HepG2 (cell line): ENCODE results near the gene PTPRM. TPM values are rescaled to one million over a fixed set of nuclear protein-coding genes. Genes with fewer than 3 reads are reported as not detected.

Source experiments
- AFF4 ChIP-seq: sonication (generic); formaldehyde crosslinking; IDR thresholded peaks from 2 replicates; pipeline ENCODE4 v1.4.0; 2020; ENCODE audit warnings: missing genetic modification reagents
- CENPBD1 ChIP-seq: sonication (generic); formaldehyde crosslinking; IDR thresholded peaks from 2 replicates; pipeline ENCODE4 v1.8.0; 2022; ENCODE audit warnings: missing genetic modification reagents, low read depth, mild to moderate bottlenecking, borderline replicate concordance
- DBP ChIP-seq: sonication (generic); formaldehyde crosslinking; IDR thresholded peaks from 2 replicates; pipeline ENCODE4 v1.4.0; 2020; ENCODE audit warnings: missing genetic modification reagents; ENCODE audit errors: not compliant biosample characterization
- HMGXB4 ChIP-seq, 2 experiments: sonication (generic) in 1 of 2; formaldehyde crosslinking in 1 of 2; IDR thresholded peaks; 2 replicates each; pipeline versions ENCODE4 v1.4.0 to v1.6.1; 2018 to 2020; ENCODE audit warnings: missing genetic modification reagents in 2 of 2, borderline replicate concordance in 1 of 2, low read depth in 1 of 2, mild to moderate bottlenecking in 1 of 2, missing biosample characterization in 1 of 2
- KDM2A ChIP-seq: sonication (generic); formaldehyde crosslinking; IDR thresholded peaks from 2 replicates; pipeline ENCODE4 v1.4.0; 2020; ENCODE audit warnings: low read depth, missing genetic modification reagents, borderline replicate concordance
- MED1 ChIP-seq: sonication (generic); formaldehyde crosslinking; IDR thresholded peaks from 2 replicates; pipeline ENCODE4 v1.4.0; 2020; ENCODE audit warnings: missing genetic modification reagents
- NFIC ChIP-seq: IDR thresholded peaks from 2 replicates; pipeline ENCODE4 v1.6.1; 2012; ENCODE audit warnings: mild to moderate bottlenecking, low read length, inconsistent platforms
- RAD21 ChIP-seq: fragments of 450-650 bp; formaldehyde crosslinking; IDR thresholded peaks from 2 replicates; pipeline ENCODE4 v1.5.0; 2020; ENCODE audit warnings: mild to moderate bottlenecking
- SIN3A ChIP-seq: IDR thresholded peaks from 2 replicates; pipeline ENCODE4 v1.6.1; 2011; ENCODE audit warnings: low read depth, mild to moderate bottlenecking, control low read depth, low read length, borderline replicate concordance
- TAF1 ChIP-seq: sonication (generic); formaldehyde crosslinking; IDR thresholded peaks from 2 replicates; pipeline ENCODE4 v1.4.0; 2020; ENCODE audit warnings: missing genetic modification reagents
- UBTF ChIP-seq: sonication (generic); formaldehyde crosslinking; IDR thresholded peaks from 2 replicates; pipeline ENCODE4 v1.4.0; 2020; ENCODE audit warnings: mild to moderate bottlenecking, missing genetic modification reagents
- ZBTB25 ChIP-seq: IDR thresholded peaks from 2 replicates; pipeline ENCODE4 v1.6.1; 2018; ENCODE audit warnings: missing genetic modification reagents
- ZBTB38 ChIP-seq: sonication (generic); formaldehyde crosslinking; IDR thresholded peaks from 2 replicates; pipeline ENCODE4 v1.5.1; 2020; ENCODE audit warnings: mild to moderate bottlenecking, missing genetic modification reagents
- ZFP36L1 ChIP-seq: sonication (generic); formaldehyde crosslinking; IDR thresholded peaks from 2 replicates; pipeline ENCODE4 v1.8.0; 2022; ENCODE audit warnings: mild to moderate bottlenecking, missing genetic modification reagents, moderate library complexity
- ZNF563 ChIP-seq: sonication (generic); formaldehyde crosslinking; IDR thresholded peaks from 2 replicates; pipeline ENCODE4 v1.8.0; 2022; ENCODE audit warnings: mild to moderate bottlenecking, moderate library complexity, missing genetic modification reagents
- ZNF572 ChIP-seq: sonication (generic); formaldehyde crosslinking; IDR thresholded peaks from 2 replicates; pipeline ENCODE4 v1.5.1; 2020; ENCODE audit warnings: mild to moderate bottlenecking, missing genetic modification reagents
- ZNF749 ChIP-seq: sonication (generic); formaldehyde crosslinking; IDR thresholded peaks from 2 replicates; pipeline ENCODE4 v1.8.0; 2022; ENCODE audit warnings: mild to moderate bottlenecking, missing genetic modification reagents, moderate library complexity, borderline replicate concordance
- ZNF788 ChIP-seq: sonication (generic); formaldehyde crosslinking; IDR thresholded peaks from 2 replicates; pipeline ENCODE4 v1.5.0; 2020; ENCODE audit warnings: mild to moderate bottlenecking, missing genetic modification reagents, borderline replicate concordance
- polyA plus RNA-seq, 8 experiments: library from polyadenylated mRNA; depleted of rRNA in 3 of 8; stranded (reverse) in 7 of 8; unstranded in 1 of 8; fragments of >200 nt; fragmentation: Illumina TruSeq in 4 of 8; extraction: Trizol in 4 of 8; gene quantifications; 2 replicates each; pipeline versions ENCODE4 v1.2.1 to v1.2.3, GENCODE V29; 2011 to 2016; ENCODE audit warnings: low read depth in 4 of 8, missing spikeins in 1 of 8, mixed read lengths in 1 of 8; ENCODE audit not compliant: insufficient read depth in 1 of 8
- total RNA-seq, 5 experiments: library from RNA; depleted of rRNA; stranded (reverse); fragments of >200 nt; fragmentation: Illumina TruSeq; extraction: Trizol; gene quantifications; 2 replicates each; pipeline ENCODE4 v1.2.3, GENCODE V29; 2016; ENCODE audit warnings: low read depth in 1 of 5

Gene PTPRM
- total and polyA plus RNA-seq, 2 of the 13 experiments (the other 11 are each of a cell fraction or from before 2014, with no cell fraction given): 12.6 to 108 TPM

GRCh38 chr18:7568426-7568825 is 1.3 kb downstream of the PTPRM start (continued):
- no peak for TF ChIP-seq CENPBD1 (CRISPR knock-in tag)
- TF ChIP-seq ZNF563 (CRISPR knock-in tag): no peak
- TF ChIP-seq SIN3A: no peak; the same call in 1 of the 2 replicates
- peak; percentile 29; the same call in 1 of the 2 replicates for TF ChIP-seq TAF1
- TF ChIP-seq ZBTB25 (CRISPR knock-in tag): no peak
- no peak for TF ChIP-seq RAD21
- no peak for TF ChIP-seq ZBTB38 (CRISPR knock-in tag)
- TF ChIP-seq NFIC: no peak
- TF ChIP-seq HMGXB4 (CRISPR knock-in tag; IDR thresholded peaks at IDR 0.05; ENCODE audit: borderline replicate concordance in 1 of 2, low read depth in 1 of 2): peak; percentile 67 to 85
- TF ChIP-seq KDM2A: peak; percentile 44; the same call in 1 of the 2 replicates
- no peak for TF ChIP-seq ZFP36L1 (CRISPR knock-in tag)
- no peak for TF ChIP-seq ZNF749
- peak; percentile 46; the same call in 1 of the 2 replicates for TF ChIP-seq MED1
- peak; percentile 84 for TF ChIP-seq UBTF
- TF ChIP-seq DBP (CRISPR knock-in tag): no peak
- no peak for TF ChIP-seq ZNF788 (CRISPR knock-in tag)
- TF ChIP-seq ZNF572 (CRISPR knock-in tag): no peak
- no peak for TF ChIP-seq AFF4
